Activated CD4-positive, alpha-beta T cell treated with anti-CD3 and anti-CD28 coated beads, Interleukin-2, amount 50 U/mL, for 24 hours (primary cell): Measurements from ENCODE around the gene SFT2D1.

Experiments used
- DNase-seq, 2 donors: peaks; one replicate each; pipeline ENCODE4 v3.0.0-alpha.2; 2020; ENCODE audit warnings: low read depth in 1 of 2, low spot score in 1 of 2

The SFT2D1 gene

GRCh38 chr6:166307082-166308032 is 35.0 kb downstream of the SFT2D1 start:
- DNase-seq: no peak

GRCh38 chr6:166306378-166307081 is 35.8 kb downstream of the SFT2D1 start:
- DNase-seq: no peak

- no peak for DNase-seq
Observed at GRCh38 chr6:166305562-166306117, 36.7 kb downstream of the SFT2D1 start.

- DNase-seq: no peak
Observed at GRCh38 chr6:166304106-166304505, 38.2 kb downstream of the SFT2D1 start.

- no peak for DNase-seq
Observed at GRCh38 chr6:166301611-166302529, 40.5 kb downstream of the SFT2D1 start.

- no peak for DNase-seq
Observed at GRCh38 chr6:166300357-166300987, 41.9 kb downstream of the SFT2D1 start.

- no peak for DNase-seq
Observed at GRCh38 chr6:166297606-166298005, 44.7 kb downstream of the SFT2D1 start.

GRCh38 chr6:166296035-166296883 is 46.1 kb downstream of the SFT2D1 start:
- DNase-seq: no peak

GRCh38 chr6:166293731-166294584 is 48.4 kb downstream of the SFT2D1 start:
- no peak for DNase-seq

GRCh38 chr6:166289207-166290060 is 52.9 kb downstream of the SFT2D1 start:
- DNase-seq: no peak

- no peak for DNase-seq
Observed at GRCh38 chr6:166286839-166287271, 55.5 kb downstream of the SFT2D1 start.

- no peak for DNase-seq
Observed at GRCh38 chr6:166285233-166285632, 57.1 kb downstream of the SFT2D1 start.

GRCh38 chr6:166284640-166285039 is 57.7 kb downstream of the SFT2D1 start:
- no peak for DNase-seq

GRCh38 chr6:166282394-166283032 is 59.8 kb downstream of the SFT2D1 start:
- no peak for DNase-seq

GRCh38 chr6:166281104-166281503 is 61.2 kb downstream of the SFT2D1 start:
- no peak for DNase-seq

- DNase-seq: no peak
Observed at GRCh38 chr6:166279393-166279679, 63.0 kb downstream of the SFT2D1 start.
